ENCODE measurements around the gene TBX1.

The TBX1 gene

DNA sequence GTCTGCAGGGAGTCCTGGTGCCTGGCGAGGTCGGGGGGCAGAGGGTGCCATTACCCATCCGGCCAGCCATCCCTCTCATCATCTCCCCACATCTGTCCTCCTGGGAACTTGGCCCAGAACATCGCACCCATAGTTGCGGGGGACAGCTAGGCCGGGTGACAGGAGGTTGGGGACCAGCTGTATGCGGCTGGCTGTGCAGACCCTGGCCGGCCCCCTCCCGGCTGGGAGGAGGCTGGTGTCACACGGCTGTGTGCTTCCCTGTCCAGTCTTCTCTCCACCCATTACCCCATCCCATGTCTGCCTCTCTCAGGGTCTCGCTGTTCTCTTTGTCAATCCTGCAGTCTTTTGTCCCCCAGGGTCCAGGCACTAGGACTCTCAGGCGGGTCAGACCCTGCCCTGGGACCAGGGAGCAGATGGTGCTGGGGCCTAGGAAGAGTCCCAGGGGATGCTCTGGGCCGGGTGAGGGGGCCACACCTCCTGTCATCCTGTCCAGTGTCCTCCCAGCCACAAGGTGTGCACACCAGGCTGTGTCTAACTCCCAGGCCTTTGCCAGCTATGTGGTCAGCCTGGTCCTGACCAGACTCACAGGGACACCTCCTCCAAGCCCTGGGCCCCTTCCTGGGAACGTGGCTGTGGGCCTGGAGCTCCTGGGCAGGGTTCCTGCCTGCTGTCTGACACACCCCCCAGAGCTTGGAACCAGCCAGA is 6.4 kb upstream of the TBX1 start:
- DNase-seq (ENCODE audit: low spot score), result no peak

DNA sequence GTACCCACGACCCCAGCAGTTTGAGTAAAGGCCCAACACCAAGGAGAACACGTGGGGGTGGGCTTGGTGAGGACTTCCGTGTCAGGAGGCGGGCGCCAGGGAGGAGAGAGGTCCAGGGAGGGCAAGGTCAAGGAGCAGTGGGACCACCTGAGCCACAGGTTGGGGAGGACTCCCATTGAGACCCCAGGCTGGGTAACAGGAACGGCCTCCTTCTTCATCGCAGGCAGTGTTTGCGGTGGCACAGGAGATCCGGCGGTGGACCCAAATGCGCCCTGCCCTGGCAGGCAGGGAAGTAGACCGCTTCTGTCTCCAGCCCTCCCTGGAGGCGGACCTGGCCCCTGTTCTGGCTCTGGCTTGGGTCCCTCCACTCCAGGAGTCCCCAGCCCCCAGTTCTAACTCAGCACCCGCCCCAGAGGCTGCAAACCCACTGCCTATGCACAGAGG is 5.9 kb upstream of the TBX1 start:
- DNase-seq (ENCODE audit: low spot score), result no peak

DNA sequence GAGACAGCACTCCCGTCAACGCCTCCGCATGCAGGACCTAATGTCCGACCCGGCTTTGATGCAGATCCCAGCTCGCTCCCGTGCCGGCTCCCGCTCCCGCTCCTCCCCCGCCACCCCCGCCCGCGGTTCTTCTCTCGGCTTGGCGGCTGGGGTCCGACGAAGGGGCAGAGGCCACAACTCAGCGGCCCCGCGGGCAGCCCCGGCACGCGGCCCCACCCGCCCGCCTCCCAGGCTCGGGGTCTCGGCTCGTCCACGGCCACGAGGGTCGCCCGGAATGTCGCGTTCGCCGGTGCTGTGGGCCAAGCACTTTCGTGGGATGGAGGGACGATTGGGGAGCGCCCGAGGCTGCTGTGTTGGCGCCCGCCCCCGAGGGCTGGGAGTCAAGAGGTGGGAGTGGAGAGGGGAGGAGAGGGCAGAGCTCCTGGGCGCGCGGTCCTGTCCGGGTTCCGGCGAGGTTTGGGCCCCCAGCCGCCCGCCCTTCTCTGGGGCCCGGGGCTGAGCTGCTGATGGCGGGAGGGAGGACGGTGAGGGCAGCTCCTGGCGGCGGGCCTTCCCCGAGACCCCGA is 5.3 kb upstream of the TBX1 start:
- no peak for DNase-seq (ENCODE audit: low spot score)

DNA sequence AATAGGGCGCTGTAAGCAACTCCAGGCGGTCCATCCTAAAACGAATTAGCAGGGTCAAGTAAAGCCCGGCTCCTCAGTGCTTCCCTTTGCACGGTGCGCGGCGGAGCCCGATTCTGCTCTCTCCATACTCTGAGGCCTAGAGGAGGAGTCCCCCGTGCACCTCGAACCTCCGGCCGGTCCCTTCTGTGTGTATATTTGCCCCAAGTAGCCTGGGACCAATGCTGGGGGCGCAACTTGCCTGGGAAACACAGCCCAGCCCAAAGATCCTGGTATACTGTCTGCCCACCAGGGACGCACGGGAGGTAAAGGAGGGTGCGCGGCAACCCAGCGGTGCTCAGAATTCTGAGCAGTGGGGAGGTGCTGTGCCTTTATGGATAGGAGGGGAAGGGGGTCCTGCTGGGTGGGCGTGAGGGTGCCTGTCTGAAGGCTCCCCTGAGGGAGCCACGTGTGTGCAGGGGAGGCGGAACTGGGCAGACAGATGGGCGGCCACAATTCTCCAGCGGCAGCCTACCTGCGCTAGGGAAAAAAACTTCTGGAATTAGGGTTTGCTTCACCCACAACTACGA is 4.8 kb upstream of the TBX1 start:
- no peak for DNase-seq (ENCODE audit: low spot score)

DNA sequence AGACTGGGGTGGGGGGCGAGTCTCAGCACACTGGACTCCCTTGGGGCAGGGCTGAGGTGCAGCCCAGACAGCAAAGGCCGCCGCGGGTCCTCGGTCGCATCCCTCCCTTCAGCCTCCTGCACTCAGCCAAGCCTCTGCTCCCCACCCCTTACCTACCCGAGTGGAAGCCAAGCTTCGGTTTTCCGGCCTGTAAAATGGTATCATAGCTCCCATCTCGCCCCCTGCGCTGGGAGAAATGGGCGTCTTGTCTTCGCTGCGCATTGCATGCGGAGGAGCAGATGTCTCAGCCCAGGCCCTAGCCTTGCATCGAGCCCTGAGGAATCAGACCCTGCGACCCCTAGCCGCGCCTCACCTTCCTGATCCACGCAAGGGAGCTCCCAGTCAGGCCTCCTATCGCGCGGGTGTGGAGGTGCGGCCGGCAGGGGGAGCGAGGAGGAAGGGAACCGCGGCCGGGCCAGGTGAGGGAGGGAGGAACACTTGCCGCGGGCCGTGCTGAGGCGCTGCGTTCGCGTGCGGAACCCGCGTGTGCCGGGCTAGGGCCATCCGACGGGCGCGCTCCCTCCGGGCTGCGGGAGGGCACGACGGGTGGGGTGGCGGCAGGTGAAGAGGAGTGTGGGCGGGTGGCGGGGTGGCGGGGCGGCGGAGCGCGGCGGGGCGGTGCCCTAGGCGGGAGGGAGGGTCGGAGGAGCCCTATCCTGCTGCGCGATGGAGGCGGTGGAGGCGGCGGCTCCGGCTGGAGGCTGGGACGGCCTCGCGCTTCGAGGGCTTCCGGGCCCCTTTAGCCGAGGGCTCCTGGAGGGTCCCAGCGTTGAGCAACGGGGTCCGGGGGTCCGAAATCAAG is 4.1 kb upstream of the TBX1 start:
- DNase-seq (ENCODE audit: low spot score), result peak; percentile 36

DNA sequence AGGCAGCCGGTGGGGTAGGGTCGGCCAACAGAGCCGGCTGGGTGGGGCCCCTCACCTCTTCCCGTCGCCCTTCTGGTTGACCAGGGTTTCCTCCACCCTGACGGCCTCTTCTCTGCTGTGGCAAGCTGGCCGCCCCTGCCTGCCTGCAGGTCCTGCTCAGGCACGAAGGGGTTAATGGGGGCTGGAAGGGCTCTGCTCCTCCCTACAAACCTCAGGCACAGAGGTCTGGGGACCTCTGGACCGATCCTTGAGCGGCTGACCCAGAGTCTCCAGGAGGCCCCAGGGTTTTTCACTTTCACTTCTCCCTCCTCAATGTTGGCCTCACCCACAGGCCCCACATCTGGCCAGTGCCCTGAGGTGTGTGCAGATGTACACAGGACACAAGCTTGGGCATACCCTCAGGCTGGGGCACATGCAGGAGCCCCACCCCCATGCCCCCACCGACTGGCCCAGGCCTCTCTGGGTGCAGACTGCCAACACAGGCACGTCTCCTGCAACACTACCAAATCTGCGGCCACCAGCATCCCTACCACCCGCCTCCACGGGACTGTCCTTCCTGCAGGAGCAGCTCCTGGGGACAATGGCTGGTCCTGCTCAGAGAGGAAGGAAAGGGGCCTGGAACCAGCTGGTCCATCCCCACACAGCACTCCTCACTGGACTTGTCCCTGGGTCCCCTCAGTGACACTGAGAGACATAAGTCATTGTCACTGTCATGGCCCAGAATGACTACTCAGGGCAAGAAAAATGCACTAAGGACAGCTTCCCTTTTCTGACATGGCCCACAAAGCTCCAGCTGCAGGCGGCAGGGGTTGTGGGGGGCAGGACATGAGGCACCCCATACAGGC is 3.2 kb upstream of the TBX1 start:
- no peak for DNase-seq (ENCODE audit: low spot score)

DNA sequence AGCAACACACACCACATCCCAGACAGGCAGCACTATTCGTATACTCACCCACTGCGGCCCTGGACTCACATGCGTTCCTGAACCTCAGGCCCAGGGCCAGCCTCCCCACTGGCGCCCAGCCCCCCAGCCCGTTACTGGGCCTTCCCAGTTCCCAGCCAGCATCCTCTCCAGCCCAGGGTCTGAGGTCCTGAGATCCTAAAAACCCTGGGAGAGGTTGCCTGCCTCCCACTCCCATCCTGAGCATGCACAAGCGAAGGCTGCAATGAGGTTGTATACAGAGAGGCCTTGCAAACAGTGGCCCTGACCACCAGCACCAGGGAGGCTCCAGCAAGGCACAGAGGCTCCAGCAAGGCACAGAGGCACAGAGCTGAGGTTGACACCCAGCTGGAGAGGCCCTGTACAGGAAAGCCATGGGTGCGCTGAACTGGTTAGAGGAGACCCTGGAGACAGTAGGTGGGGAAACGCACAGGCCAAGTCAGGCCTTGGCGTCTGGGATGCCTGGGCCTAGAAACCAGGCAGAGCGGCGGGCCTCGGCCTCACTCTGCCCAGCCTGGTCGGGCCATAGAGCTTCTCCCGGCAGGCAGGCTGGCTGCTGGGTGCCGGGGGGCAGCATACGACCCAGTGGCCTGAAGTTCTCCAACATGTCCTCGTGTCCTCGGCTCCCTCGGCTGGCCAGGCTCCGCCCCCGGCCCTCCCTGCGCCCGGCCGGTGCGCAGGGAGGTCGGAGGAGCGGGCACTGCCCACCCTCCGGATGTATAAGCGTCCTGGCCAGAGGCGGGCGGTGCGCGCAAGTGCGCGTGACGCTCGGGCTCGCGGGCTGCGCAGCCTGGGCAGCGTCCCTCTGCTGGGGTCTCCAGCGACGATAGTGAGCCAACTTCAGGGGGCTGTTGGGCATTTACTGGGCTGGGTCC is 2.3 kb upstream of the TBX1 start:
- no peak for DNase-seq (ENCODE audit: low spot score)

DNA sequence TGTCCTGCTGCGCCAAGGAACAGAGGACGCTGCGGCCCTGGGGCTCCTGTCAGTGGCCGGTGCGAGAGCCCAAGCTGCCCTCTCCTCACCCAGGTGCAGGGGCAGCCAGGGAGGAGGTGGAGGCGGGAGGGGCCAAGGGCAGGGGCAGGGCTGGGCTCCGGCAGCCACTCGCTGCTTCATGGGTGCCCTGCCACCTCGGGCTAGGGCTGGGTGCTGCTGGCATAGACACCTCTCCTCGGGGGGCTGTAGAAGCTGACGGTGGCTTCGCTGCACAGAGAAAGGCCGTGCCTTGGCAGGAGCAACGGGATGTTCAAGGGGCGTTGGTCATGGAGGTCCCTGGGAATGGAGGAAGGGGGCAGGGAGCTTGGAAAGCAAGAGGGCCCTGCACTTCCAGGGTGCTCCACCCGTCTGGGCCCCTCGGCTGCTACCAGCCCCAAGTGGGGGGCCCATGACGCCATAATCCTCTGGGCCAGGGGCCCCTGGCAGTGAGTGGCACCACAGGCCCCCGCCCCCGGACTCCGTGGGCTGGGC is 1.6 kb upstream of the TBX1 start:
- no peak for DNase-seq (ENCODE audit: low spot score)

DNA sequence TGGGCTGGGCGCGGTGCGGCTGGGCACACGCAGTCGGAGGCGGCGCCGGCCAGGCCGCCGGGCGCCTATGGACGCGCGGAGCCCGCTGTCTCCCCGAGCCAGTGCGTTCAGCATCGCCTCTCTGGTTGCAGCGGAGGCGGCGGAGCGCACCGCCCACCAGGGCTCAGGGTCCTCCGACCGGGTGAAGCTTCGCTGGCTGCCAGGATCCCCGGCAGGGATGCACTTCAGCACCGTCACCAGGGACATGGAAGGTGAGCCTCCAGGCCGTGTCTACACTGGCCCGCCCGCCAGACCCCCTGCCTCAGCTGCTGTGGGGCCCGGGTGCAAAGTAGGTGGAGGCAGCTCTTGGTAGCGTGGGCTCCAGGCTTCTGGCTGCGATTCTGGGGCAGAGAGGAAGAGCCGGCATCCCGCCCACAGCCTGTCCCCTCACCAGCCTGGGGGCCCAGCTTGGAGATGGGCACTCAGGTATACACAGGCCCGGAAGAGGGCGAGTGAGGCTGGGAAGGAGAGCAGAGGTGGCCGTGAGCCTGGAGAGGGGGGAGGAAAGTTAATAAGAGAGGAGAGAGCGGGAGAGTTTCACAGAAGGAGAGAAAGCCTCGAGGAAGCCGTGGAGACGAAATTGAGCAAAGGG is 1.0 kb upstream of the TBX1 start:
- DNase-seq (ENCODE audit: low spot score), result no peak

DNA sequence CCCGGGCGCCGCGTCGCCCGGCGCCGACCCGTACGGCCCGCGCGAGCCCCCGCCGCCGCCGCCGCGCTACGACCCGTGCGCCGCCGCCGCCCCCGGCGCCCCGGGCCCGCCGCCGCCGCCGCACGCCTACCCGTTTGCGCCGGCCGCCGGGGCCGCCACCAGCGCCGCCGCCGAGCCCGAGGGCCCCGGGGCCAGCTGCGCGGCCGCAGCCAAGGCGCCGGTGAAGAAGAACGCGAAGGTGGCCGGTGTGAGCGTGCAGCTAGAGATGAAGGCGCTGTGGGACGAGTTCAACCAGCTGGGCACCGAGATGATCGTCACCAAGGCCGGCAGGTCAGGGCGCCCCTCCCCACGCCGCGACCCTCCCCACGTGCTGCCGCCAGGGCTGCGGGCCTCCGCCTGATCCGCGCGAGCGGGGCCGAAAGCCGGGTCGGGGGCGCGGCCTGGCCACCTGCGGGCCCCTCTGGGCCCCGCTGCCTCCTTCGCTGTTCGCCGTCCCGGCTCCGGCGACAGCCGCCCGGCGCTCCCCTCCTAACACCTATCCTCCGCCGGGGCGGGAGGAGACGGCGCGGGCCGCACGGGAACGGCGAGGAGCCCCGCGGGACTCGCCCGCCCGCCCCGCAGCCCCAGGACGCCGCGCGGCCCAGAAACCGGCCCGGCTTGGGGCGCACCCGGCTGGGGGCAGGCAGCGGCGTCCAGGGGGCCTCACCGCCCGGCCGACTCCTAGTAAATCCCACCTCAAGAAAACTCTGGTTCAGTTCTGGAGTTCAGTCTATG is 560 bp downstream of the TBX1 start:
- DNase-seq (ENCODE audit: low spot score), result no peak

DNA sequence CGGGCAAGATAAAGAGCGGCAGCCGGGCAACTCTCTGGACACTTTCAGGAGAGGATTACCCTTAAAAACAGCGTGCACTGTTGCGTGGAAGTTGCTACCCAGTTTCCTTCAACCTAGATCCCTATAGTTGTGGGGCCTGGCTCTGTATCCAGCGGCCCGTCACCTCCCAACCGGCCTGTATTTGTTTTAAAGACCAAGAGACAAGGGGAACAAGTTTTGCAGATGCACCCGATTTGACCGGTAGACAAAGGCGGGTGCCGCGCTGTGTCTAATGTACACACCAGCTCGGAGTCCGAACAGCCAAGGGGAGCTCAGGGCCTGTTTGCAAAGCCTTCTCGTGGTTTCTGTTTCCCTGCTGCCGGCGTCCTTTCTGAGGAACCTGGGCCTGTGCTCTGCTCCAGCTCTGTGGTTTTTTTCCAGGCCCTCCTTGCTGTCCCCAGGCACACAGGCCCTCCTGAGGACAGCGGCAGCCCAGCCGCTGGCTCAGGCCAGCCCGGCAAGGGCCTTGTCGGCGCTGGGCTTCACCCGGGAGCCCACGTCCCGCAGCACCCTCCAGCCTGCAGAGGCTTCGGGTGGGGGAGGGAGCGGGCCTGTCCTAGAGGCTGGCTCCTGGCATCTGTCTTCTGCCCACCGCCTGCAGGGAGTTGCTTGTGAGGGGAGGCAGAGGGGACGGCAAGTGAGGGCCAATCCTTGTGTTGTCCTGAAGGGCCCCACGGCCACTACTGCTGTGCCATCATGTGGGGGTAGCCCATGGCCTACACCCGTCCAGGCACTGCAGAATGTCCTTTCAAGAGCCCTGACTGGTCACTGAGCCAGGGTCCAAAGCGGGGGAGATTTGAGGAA is 1.4 kb downstream of the TBX1 start:
- DNase-seq (ENCODE audit: low spot score), result no peak

DNA sequence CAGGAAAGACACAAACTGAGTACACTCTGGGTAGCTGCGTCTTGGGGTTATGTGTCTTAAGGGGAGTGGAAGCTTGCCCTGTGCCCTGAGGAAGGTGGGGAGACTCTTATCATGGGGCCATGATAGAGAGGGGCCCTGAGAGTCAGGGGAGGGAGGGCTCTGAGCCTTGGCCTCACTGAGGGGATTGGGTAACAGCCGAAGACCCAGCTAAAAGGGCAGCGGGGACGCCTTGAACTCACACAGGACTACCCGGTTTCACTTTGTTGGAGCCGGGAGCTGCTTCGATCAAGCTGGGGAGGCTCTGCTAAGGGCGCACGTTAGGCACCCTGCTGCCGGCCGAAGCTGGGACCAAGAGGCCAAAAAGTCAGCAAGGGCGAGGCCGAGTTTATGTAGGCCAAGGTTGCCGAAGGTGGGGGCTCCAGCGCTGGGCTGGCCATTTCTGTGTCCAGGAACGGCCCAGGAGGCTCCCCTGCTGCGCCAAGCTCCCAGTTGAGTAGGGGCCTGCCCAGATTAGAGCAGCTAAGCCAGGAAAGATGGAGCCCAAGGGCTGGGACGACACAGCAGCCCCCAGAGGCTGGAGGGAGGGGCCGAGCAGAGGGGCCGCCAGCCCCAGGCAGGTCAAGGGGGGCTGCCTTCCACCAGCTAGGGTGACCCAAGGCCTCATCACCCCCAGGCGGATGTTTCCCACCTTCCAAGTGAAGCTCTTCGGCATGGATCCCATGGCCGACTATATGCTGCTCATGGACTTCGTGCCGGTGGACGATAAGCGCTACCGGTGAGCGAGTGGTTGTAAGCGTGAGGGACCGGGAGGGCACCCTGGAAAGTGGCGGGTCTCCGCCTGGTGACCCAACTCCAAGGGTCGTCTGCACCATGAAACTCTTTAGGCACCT is 2.2 kb downstream of the TBX1 start:
- no peak for DNase-seq (ENCODE audit: low spot score)

DNA sequence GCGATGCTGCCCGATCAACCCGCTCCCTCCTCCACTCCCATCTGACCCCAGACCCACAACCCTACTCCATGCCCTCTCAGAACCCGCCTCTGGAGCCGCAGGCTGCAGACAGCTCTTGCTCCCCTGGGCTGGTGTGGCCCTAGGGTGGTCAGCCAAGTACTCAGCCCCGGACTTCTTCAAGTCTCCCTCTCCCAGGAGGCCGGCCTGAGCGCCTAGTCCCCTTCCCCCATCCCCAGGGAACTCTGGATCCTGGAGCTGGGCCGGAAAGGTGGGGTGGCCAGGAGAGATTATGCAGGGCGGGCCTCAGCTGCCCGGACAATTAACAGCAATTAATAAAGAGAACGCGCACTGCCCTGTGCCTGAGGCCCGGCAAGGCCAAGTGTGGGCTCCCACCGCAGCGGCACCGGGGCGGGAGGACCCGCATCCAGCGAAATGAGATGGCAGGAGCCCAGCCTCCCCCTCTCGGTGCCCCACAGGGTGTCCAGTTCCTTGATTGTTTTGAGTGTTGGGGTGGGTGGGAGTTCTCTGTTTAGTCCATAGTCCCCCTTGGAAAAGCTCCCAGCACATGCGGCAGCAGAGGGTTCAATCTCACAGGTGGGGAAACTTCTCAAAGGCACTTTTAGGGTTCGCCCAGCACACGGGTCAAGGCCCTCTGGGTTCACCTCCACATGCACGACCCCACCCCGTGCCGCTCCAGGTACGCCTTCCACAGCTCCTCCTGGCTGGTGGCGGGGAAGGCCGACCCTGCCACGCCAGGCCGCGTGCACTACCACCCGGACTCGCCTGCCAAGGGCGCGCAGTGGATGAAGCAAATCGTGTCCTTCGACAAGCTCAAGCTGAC is 3.1 kb downstream of the TBX1 start:
- no peak for DNase-seq (ENCODE audit: low spot score)

DNA sequence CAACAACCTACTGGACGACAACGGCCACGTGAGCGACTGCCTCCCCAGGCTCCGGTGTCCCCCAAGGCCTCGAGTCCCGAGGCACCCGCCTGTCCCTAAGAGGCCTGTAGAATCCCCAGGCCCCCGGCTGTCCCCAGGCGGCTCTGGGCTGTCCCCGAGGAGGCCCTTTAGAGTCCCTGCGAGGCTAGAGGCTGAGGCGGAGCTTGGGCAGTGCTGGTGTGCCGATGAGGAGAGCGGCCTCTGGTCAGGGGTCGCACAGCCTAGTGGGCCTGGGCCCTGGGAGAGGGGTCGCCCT is 3.7 kb downstream of the TBX1 start:
- no peak for DNase-seq (ENCODE audit: low spot score)

DNA sequence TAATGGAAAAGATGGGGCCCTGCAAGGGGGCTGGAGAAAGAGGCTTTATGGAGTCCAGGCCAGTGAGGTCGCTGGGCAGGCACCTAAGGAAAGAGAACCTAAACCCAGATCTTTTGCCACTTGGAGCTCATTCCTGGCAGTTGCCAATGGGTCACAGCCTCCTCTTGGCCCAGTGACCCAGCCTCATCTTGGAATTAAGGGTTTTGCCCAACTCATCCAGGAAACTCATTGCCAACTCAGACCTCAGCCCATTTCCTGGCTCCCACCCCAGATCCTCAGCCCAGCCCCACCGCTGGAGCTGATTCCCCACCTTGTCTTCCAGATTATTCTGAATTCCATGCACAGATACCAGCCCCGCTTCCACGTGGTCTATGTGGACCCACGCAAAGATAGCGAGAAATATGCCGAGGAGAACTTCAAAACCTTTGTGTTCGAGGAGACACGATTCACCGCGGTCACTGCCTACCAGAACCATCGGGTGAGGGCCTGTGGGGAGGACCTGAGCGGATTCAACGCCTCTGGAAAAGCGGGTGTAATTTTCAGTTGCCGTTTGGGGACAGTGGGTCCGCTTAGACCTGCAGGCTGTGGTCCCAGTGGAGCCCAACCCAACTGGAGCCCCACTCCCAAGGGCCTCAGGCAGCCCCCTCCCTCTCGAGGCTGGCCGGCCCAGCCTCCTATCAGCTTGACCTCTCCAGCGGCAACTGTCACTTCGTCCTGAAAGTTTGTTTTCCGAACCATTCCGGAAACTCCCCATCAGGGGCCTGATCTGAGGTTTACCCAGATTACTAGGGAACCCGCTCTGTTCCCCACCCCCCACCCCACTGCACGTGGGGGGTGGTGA is 4.3 kb downstream of the TBX1 start:
- DNase-seq (ENCODE audit: low spot score), result no peak

Data from kidney tubule cell (primary cell).